ENCODE data around the gene ZNF500.

The ZNF500 gene

GRCh38 chr16:4813251-4814003 lies 46.5 kb upstream of the ZNF500 start:
- POLR2A ChIA-PET: interaction anchor here (0.6 kb wide), 1 partner anchor 99 kb away, joined by 5 read pairs; no protein-coding TSS in a partner anchor
- CTCF ChIA-PET: interaction anchor here (0.6 kb wide), 1 partner anchor 954 kb away, joined by 4 read pairs; no protein-coding TSS in a partner anchor
- H3K27ac ChIP-seq (ENCODE audit: extremely low read depth, low read depth, low read length): no peak overlapping the region
- TF ChIP-seq ZFHX2 (tag by site-specific recombination; conservative IDR thresholded peaks at IDR 0.05) (no peak), SP3 (tag by site-specific recombination; IDR thresholded peaks at IDR 0.05) (no peak), ZNF548 (tag by site-specific recombination; IDR thresholded peaks at IDR 0.05) (no peak), ELK4 (IDR thresholded peaks at IDR 0.05; ENCODE audit: borderline replicate concordance, low read depth, low read length) (no peak), KLF1 (tag by site-specific recombination; IDR thresholded peaks at IDR 0.05) (no peak), ZNF404 (tag by site-specific recombination; IDR thresholded peaks at IDR 0.05) (no peak), ZNF76 (tag by site-specific recombination; IDR thresholded peaks at IDR 0.05; ENCODE audit: borderline replicate concordance, low read depth) (no peak), REST (tag by site-specific recombination; IDR thresholded peaks at IDR 0.05) (no peak), ZNF571 (tag by site-specific recombination; IDR thresholded peaks at IDR 0.05) (no peak), SCRT1 (tag by site-specific recombination; IDR thresholded peaks at IDR 0.05; ENCODE audit: borderline replicate concordance) (no peak)
- TF ChIP-seq, protein P1, sequence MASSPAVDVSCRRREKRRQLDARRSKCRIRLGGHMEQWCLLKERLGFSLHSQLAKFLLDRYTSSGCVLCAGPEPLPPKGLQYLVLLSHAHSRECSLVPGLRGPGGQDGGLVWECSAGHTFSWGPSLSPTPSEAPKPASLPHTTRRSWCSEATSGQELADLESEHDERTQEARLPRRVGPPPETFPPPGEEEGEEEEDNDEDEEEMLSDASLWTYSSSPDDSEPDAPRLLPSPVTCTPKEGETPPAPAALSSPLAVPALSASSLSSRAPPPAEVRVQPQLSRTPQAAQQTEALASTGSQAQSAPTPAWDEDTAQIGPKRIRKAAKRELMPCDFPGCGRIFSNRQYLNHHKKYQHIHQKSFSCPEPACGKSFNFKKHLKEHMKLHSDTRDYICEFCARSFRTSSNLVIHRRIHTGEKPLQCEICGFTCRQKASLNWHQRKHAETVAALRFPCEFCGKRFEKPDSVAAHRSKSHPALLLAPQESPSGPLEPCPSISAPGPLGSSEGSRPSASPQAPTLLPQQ (tag by site-specific recombination; IDR thresholded peaks at IDR 0.05): no peak
- H3K9me3 ChIP-seq (ENCODE audit: control insufficient read depth, insufficient read depth, low read depth, low read length): no peaks in the 10 kb centered on the region
- H3K36me3 ChIP-seq (ENCODE audit: control insufficient read depth in 2 of 2, insufficient read depth in 1 of 2, low read length in 2 of 2): peaks cover 32 to 71% of the 10 kb centered on the region in 2 experiments; a peak in 2 of 3 replicates
- H3K4me3 ChIP-seq (ENCODE audit: low read depth, low read length): no peak overlapping the region
- H3K4me1 ChIP-seq (ENCODE audit: control insufficient read depth, insufficient read depth, low read length): no peaks in the 10 kb centered on the region

DNA sequence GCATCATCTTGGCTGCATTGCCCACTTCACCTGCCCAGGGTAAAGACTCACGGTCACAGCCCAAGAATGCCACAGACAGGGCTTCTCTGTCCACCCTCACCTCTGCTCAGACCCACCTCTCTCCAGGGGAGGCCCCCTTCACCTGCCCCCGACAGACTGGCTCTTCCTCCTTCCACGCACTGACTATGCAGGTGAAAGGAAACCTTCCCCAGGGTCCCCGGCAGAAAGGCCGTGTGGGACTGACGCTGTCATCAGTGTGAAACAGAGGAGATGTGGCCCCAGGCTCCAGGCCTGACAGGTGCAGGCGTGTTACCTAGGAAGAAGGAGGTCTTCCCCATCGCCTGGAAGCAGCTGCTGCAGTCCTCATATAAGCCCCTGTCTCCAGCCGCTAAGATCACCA lies 44.8 kb upstream of the ZNF500 start:
- Histone ChIP-seq H3K36me3 (ENCODE audit: control insufficient read depth in 2 of 2, insufficient read depth in 1 of 2, low read length in 2 of 2) (peaks cover 44 to 73% of the 10 kb centered on the region in 2 experiments), H3K4me3 (ENCODE audit: low read depth, low read length) (no peak overlapping the region), H3K9me3 (ENCODE audit: control insufficient read depth, insufficient read depth, low read depth, low read length) (no peaks in the 10 kb centered on the region), H3K4me1 (ENCODE audit: control insufficient read depth, insufficient read depth, low read length) (no peaks in the 10 kb centered on the region), H3K27ac (ENCODE audit: extremely low read depth, low read depth, low read length) (no peak overlapping the region)
- POLR2A ChIA-PET: interaction anchor here (0.5 to 1.0 kb wide), 2 partner anchors 9 to 68 kb away, joined by 3 to 10 read pairs; partner anchors contain the start of gene ROGDI
- CTCF ChIA-PET: interaction anchor here (0.8 kb wide), 1 partner anchor 10 kb away, joined by 5 read pairs; no protein-coding TSS in a partner anchor
- TF ChIP-seq, protein P2, sequence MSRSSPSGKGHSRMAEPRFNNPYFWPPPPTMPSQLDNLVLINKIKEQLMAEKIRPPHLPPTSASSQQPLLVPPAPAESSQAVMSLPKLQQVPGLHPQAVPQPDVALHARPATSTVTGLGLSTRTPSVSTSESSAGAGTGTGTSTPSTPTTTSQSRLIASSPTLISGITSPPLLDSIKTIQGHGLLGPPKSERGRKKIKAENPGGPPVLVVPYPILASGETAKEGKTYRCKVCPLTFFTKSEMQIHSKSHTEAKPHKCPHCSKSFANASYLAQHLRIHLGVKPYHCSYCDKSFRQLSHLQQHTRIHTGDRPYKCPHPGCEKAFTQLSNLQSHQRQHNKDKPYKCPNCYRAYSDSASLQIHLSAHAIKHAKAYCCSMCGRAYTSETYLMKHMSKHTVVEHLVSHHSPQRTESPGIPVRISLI (tag by site-specific recombination; IDR thresholded peaks at IDR 0.05): no peak
- no peak for TF ChIP-seq ZNF416 (tag by site-specific recombination; IDR thresholded peaks at IDR 0.05)
- TF ChIP-seq SCRT2 (tag by site-specific recombination; IDR thresholded peaks at IDR 0.05): no peak
- no peak for TF ChIP-seq ZNF404 (tag by site-specific recombination; IDR thresholded peaks at IDR 0.05)
- TF ChIP-seq HOXA7 (CRISPR knock-in tag; IDR thresholded peaks at IDR 0.05; ENCODE audit: borderline replicate concordance): no peak
- TF ChIP-seq KLF17 (tag by site-specific recombination; IDR thresholded peaks at IDR 0.05): no peak
- TF ChIP-seq OSR2 (tag by site-specific recombination; IDR thresholded peaks at IDR 0.05): no peak
- no peak for TF ChIP-seq ZNF555 (tag by site-specific recombination; conservative IDR thresholded peaks at IDR 0.05)
- TF ChIP-seq ZNF560 (tag by site-specific recombination; IDR thresholded peaks at IDR 0.05; ENCODE audit: borderline replicate concordance): no peak
- no peak for TF ChIP-seq ZNF354C (tag by site-specific recombination; IDR thresholded peaks at IDR 0.05; ENCODE audit: borderline replicate concordance, low read depth)
- no peak for TF ChIP-seq YY1 (tag by site-specific recombination; IDR thresholded peaks at IDR 0.05)
- no peak for TF ChIP-seq WT1 (tag by site-specific recombination; IDR thresholded peaks at IDR 0.05)
- no peak for TF ChIP-seq ZNF558 (tag by site-specific recombination; IDR thresholded peaks at IDR 0.05)
- TF ChIP-seq, protein P3, sequence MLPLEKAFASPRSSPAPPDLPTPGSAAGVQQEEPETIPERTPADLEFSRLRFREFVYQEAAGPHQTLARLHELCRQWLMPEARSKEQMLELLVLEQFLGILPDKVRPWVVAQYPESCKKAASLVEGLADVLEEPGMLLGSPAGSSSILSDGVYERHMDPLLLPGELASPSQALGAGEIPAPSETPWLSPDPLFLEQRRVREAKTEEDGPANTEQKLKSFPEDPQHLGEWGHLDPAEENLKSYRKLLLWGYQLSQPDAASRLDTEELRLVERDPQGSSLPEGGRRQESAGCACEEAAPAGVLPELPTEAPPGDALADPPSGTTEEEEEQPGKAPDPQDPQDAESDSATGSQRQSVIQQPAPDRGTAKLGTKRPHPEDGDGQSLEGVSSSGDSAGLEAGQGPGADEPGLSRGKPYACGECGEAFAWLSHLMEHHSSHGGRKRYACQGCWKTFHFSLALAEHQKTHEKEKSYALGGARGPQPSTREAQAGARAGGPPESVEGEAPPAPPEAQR (tag by site-specific recombination; IDR thresholded peaks at IDR 0.05): no peak
- TF ChIP-seq ZNF677 (tag by site-specific recombination; IDR thresholded peaks at IDR 0.05): no peak

All from HEK293 (cell line).